GM10248 (cell line): ENCODE results near the gene UCK2.

ENCODE experiments used
- CTCF ChIA-PET: fragments of 300-600 bp; sonication (Branson Sonifier 250); formaldehyde crosslinking; extraction: SDS; loops from one replicate; lab custom pipeline; 2021; ENCODE audit warnings: antibody characterized with exemption; lab: Yijun Ruan, JAX
- POLR2A ChIA-PET: fragments of 350-650 bp; sonication (Branson Sonifier 250); formaldehyde crosslinking; extraction: SDS; loops from one replicate; lab custom pipeline; 2020; ENCODE audit warnings: antibody characterized with exemption; lab: Yijun Ruan, JAX
- DNase-seq: peaks from one replicate; pipeline ENCODE4 v3.0.0; 2012; ENCODE audit errors: extremely low spot score
- TF ChIP-seq, protein P1 (sequence below): IDR thresholded peaks from 2 replicates; pipeline ENCODE4 v1.5.1; 2012; ENCODE audit warnings: mild to moderate bottlenecking, low read depth; ENCODE audit errors: extremely low read depth, missing control alignments, control extremely low read depth

Gene UCK2

DNA sequence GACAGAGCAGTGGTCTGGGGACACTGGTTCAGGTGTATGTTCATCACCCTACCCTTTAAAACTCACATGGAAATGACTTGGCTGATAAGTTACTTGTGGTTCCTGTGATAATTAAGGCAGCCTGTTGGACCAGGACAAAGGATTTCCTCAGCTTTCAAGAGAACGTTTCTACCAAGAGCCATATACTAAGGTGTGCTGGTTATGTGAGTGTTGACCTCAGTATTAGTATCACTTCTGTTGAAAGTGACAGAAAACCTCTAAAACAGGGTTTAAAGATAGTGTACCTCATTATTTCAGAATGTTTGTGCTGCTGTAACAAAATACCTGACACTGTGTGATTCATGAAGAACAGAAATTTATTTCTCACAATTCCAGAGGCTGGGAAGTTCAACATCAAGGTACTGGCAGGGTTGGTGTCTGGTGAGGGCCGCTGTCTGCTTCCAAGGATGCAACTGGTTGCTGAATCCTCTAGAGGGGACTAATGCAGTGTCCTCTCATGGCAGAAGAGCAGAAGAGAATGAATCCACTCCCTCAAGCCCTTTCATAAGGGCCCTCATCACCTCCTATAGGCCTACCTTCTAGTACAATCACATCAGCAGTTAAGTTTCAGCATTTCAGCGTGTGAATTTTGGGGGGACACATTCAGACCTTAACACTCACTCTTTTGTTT is 54.9 kb downstream of the UCK2 start:
- POLR2A ChIA-PET, result no interaction called here

DNA sequence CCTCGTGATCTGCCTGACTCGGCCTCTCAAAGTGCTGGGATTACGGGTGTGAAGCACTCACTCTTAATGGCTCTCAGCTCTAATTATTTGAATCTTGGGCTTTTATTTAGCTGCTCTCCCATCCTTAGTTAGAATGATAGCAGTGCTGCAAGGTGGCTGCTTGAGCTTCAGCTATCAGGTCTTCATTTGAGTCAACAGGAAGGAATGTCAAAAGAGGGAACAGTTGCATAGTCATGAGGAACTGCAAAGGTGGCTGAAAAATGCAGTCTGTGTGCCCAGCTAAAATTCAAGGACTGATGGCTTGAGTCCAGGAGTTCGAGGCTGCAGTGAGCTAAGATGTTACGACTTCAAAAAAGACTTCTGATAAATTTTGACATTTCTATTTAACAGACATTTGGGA is 55.6 kb downstream of the UCK2 start:
- DNase-seq, result no peak
- CTCF ChIA-PET, result interaction anchor here (0.8 to 4.5 kb wide), 18 partner anchors 9 to 168 kb away, joined by 3 to 26 read pairs (median 4); no protein-coding TSS in a partner anchor
- POLR2A ChIA-PET, result interaction anchor here (1.1 kb wide), 1 partner anchor 114 kb away, joined by 4 read pairs; the partner anchor contains the start of gene TMCO1
- TF ChIP-seq, protein P1, sequence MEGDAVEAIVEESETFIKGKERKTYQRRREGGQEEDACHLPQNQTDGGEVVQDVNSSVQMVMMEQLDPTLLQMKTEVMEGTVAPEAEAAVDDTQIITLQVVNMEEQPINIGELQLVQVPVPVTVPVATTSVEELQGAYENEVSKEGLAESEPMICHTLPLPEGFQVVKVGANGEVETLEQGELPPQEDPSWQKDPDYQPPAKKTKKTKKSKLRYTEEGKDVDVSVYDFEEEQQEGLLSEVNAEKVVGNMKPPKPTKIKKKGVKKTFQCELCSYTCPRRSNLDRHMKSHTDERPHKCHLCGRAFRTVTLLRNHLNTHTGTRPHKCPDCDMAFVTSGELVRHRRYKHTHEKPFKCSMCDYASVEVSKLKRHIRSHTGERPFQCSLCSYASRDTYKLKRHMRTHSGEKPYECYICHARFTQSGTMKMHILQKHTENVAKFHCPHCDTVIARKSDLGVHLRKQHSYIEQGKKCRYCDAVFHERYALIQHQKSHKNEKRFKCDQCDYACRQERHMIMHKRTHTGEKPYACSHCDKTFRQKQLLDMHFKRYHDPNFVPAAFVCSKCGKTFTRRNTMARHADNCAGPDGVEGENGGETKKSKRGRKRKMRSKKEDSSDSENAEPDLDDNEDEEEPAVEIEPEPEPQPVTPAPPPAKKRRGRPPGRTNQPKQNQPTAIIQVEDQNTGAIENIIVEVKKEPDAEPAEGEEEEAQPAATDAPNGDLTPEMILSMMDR, result no peak

More for the DNA sequence above, 54.9 kb downstream of the UCK2 start:
- CTCF ChIA-PET, result interaction anchor here (0.9 to 4.5 kb wide), 13 partner anchors 10 to 167 kb away, joined by 3 to 26 read pairs (median 4); no protein-coding TSS in a partner anchor
- TF ChIP-seq, protein P1, result no peak
- no peak for DNase-seq

DNA sequence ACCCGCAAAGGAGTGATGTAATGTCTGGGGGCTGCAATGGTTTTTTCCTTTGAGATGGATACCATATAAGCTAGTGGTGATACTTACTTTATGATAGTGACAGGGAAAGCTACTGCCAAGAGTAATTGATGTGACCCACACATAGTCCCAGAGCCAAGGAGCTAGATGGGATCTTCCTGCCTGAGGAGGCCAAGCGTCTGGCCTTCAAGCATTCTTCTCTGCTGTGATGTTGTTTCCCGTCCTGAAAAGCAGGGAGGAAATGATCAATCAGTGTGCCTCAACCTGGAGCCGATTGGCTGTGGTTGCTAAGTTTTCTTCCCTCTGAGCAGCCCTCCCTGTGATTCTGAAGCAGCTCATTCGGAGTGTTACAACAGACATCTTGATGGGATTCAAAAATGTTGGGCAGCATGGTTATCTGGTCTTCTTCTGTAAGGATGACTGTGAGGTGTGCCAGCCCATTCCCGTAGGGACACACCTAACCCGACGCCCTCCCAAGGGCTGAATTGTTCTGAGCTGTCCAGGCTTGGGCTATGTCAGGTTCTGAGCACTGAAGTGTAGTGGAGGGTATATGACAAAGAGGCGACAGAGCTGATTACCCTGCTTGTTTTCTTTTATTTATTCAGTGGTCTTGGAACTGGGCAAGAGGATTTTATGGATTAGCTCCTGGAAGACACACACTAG is 56.7 kb downstream of the UCK2 start:
- CTCF ChIA-PET, result interaction anchor here (0.7 to 4.5 kb wide), 21 partner anchors 8 to 283 kb away, joined by 3 to 26 read pairs (median 4); no protein-coding TSS in a partner anchor
- POLR2A ChIA-PET, result interaction anchor here (1.1 kb wide), 1 partner anchor 115 kb away, joined by 4 read pairs; the partner anchor contains the start of gene TMCO1
- no peak for DNase-seq
- TF ChIP-seq, protein P1, result no peak

DNA sequence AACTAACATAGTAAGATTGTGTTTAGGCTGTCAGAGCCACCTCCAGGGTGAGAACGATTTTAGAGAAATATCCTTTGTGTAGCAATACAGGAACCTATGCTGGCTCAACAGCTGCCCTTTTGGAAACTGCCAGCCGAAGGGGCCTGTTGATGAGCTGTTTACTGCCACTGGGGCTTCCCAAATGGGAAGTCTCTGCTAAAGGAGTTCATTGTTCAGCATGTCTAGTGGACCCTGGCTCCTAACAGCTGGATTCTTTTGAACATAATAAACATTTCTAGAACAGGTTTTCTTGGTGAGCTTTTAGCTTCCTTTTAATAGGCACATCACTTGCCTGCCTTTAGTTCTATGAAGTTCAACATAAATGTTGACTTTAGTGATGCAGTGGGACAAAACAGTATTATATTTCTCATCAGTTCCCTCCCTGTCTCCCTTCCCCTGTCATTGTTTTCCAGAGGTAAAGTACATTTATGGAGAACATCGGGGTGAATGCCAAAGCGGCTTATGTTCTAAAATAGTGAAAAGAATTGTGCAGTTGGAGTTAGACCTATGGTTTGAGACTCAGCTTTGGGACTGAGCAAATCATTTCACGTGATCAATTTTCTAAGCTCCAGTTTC is 57.4 kb downstream of the UCK2 start:
- CTCF ChIA-PET, result interaction anchor here (0.7 to 4.5 kb wide), 16 partner anchors 10 to 292 kb away, joined by 3 to 26 read pairs (median 4); no protein-coding TSS in a partner anchor
- TF ChIP-seq, protein P1, result no peak
- POLR2A ChIA-PET, result no interaction called here
- DNase-seq, result no peak

DNA sequence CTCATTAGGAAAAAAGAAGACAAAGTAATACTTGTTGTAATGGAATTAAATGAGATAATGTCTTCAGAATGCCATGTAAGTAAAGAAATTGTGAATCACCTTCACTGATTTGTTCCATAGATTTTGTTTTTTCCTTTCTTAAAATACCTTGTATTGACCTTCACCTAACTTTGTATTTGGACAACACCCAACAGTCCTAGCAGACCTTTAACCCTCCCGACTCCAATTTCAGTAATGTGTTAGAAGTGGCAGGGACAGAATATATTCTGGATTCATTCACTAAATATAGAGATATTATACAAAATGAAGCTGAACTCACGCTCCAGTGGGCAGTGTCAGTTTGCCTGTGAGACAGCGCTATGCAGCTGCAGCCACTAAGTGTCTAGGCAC is 57.9 kb downstream of the UCK2 start:
- POLR2A ChIA-PET, result no interaction called here
- no peak for DNase-seq
- CTCF ChIA-PET, result interaction anchor here (0.7 to 4.5 kb wide), 11 partner anchors 9 to 516 kb away, joined by 3 to 26 read pairs (median 4); no protein-coding TSS in a partner anchor
- TF ChIP-seq, protein P1, result no peak

DNA sequence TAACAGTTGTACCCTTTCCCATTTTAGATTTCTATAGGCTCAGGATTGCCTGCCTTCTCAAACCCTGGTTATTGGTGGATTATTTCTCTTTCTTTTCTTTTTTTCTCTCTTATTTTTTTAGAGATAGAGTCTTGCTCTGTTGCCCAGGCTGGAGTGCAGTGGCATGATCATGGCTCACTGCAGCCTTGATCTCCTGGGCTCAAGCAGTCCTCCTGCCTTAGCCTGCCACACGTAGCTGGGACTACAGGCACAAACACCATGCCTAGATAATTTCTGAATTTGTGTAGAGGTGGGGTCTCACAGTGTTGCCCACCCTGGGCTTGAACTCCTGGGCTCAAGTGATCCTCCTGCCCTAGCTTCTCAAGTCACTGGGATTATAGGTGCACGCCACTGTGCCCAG is 58.8 kb downstream of the UCK2 start:
- CTCF ChIA-PET, result interaction anchor here (1.2 to 4.5 kb wide), 2 partner anchors 28 to 517 kb away, joined by 4 to 26 read pairs; no protein-coding TSS in a partner anchor
- POLR2A ChIA-PET, result no interaction called here
- no peak for DNase-seq
- TF ChIP-seq, protein P1, result no peak
